GM18520 (cell line): Measurements from ENCODE around the gene ARHGAP4.

Source experiments
- ATAC-seq: cut with Tn5 transposase; IDR thresholded peaks from one replicate; pipeline ENCODE4 v1.9.1; 2021; ENCODE audit not compliant: unreplicated experiment

The ARHGAP4 gene

DNA sequence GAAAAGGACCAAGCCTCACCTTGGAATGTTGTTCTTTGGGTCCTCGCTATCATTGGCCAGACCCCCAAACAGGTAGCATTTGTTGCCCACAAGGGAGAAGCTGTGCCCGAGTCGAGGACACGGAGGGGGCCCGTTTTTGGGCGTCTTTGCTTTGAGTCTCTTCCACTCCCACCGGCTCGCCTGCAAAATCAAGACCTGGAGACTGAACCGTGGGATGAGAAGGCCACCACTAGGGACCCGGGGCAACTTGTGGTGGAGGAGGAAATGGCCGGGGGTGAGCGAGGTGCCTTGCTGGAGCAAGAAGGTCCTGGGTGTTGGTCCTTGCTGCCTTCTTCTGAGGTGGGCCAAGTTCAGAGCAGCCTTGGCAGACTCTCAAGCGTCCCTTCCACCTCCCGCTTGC is 38.0 kb upstream of the ARHGAP4 start:
- ATAC-seq = no peak

DNA sequence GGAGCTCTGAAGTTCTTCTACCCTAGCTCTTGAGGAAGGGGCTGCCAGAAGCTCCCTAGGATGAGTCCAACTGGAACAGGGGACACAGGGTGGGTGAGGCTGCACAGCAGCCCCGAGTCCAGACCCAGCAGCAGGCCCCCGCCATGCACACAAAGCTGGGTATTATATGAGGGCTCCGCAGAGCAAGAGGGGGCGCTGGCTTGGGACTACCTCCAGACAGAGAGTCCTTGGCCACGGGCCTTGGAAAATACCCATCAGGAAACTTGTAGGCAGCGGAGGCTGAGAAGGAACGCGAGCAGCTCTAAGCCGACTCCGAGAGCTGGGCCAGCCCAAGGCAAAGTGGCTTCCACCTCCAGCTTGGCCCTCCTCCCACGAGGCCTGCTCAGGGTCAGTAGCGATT is 37.5 kb upstream of the ARHGAP4 start:
- no peak for ATAC-seq

DNA sequence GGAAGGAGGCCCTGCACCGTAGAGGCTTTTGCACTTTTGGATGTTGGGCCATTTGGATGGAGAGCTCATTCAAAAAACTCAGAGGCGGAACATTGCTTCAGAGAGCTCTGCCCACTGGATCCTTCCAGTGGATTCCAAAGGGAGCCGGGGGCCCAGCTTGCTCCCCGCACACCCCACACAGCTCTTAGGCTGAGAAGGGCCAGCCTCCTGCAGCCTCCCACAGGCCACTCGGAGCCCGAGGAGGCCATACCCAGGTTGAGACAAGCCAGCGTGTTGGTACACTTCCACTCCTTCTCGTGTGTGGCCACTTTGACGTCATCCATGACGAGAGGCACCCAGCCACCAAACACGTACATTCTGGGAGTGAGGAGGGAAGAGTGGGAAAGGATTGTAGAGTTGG is 35.2 kb upstream of the ARHGAP4 start:
- ATAC-seq = no peak

DNA sequence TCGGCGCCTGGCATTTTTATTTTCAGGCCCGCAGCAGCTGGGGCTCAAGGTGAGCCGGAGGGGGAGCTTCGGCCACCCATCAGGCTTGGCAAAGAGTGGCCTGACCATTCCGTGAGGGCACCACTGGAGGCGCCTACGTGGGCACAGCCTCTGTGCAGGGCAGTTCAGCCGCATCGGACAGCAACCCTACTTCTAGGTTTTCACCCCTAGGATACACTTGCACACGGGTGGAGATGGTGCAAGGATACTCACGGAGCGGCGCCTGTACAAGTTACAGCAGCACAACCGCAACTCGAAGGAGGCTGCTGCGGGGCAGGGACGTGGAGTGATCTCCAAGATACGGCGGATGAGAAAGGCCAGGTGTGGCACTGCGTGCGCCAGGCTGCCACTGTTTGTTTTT is 34.7 kb upstream of the ARHGAP4 start:
- ATAC-seq = no peak

DNA sequence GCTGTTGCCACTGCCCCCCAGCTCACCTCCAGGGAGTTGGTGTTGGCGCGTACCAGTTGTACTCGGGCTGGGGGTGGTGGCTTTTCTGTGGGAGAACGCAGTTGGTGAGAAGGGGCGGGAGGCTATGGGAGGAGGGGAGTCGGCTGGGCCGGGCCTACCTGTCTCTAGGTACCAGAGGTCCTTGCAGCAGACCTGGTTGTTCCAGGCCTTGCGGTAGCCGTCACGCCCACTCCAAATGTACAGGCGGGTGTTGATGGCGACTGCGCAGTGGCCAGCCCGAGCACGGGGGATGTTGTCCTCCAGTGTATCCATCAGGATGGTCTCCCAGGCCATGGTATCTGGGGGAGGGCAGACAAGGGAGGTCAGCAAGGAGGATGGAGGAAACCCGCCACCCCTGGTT is 34.0 kb upstream of the ARHGAP4 start:
- no peak for ATAC-seq

DNA sequence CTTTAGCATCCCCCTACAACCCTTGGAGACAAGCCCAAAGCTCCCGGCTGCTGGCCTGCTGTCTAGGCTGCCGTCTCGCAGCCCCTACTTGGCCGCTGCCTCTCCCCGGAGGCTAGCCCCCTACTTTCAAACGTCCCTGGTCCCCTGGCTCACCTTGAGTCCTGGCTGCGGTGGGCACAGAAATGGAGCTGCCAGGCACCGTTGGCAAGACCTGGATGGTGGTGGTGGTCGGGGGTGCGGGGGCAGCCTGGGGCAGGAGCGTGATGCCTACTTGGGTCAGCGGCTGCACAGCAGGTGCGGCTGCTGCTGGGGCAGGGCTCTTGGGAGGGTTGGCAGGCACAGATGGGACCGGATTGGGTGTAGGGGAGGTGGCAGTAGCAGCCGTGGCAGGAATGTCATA is 33.6 kb upstream of the ARHGAP4 start:
- no peak for ATAC-seq

DNA sequence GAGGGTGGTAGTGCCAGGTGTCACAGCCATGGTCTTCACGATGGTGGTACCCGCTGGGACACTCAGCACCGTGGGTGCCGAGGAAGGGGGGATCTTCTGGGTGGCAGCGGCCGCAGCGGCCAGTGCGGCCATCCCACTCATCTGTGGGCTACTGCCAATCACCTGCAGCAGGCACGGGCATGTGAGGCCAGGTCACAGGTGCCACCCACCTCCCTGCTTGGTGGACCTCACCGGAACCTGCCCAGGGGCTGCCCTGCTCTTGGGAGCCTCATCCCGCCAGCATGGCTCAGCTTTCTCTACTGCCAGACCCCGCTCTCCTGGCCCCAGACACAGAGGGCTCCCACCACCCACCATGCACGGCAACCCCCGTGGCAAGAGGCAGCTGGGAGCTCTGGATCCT is 32.5 kb upstream of the ARHGAP4 start:
- ATAC-seq = no peak

DNA sequence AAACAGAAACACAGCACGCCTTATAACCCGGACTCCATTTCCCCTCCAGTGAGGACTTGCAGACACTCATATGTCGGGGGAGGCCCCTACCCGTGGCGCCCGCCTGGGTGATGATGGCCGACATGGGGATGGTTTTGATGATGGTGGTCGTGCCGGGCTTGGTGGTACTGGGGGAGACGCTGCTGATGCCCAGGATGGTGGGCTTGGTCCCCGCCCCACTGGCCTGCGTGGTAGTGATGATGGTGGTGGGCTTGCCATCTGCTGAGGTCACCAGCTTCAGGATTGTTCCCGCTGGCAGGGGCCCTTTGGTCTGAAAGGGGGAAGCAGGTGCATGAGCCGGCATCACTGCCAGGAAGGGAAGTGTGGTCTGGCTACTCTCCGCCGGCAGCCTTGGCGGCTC is 31.2 kb upstream of the ARHGAP4 start:
- ATAC-seq = no peak

DNA sequence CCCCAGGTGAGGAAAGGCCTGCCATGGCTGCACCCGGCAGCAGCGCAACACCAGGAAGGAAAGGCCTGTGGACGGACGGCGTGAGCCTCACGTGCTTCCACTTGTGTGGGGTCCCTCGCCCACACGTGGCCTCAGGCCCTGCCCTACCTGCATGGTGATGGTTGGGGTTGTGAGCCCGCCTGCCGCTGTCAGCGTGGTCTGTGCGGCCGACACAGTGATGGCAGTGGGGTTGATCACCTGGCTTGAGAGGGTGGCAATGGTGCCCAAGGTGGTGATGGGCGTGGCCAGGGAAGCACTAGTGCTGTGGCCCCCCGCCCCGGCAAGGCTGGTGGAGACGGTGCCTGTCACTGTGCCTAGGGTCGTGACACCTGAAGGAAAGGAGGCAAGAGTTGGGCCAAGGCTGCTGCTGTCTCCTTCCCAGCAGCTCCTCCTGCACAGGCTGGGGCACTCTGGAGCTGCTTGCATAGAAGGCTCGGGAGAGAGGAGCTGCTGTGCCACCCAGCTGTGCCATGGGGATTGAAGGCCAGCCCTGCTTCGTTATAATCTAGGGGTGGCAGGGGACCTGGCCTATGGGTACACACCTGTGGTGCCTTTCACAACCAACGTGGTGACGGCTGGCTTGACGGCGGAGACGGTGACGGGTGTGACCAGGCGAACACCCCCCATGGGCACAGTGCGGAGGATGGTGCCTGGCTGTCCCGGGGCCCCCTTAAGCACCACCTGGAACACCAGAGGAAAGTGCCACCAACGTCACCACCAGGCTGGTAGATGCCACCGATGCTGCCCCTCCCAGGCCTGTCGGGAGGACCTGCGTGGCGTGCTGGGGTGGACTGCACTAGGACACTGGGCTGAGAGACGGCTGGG is 30.2 kb upstream of the ARHGAP4 start:
- ATAC-seq = no peak

DNA sequence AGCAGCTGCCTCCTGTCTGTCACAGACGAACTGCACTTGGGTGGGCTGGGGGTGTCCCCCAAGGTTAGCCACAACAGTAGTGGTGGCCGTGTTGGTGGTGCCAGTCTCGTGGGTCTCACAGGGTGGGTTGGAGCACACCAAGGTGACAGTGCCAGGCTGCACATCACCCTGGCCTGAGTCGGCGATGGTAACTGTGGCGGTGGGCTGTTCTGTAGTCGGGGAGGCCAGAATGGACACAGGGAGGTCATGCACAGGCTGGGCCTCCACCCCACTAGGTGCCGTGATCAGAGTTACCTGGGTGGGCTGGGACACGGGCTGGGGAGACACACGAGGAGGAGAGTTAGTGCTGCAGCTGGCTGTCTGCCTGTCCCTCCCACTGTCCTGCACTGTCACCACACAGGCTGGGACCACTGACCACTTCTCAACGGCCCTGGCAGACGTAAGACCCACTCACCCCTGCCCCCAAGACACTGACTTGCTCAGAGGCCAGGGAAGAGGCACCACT is 29.2 kb upstream of the ARHGAP4 start:
- ATAC-seq = no peak

DNA sequence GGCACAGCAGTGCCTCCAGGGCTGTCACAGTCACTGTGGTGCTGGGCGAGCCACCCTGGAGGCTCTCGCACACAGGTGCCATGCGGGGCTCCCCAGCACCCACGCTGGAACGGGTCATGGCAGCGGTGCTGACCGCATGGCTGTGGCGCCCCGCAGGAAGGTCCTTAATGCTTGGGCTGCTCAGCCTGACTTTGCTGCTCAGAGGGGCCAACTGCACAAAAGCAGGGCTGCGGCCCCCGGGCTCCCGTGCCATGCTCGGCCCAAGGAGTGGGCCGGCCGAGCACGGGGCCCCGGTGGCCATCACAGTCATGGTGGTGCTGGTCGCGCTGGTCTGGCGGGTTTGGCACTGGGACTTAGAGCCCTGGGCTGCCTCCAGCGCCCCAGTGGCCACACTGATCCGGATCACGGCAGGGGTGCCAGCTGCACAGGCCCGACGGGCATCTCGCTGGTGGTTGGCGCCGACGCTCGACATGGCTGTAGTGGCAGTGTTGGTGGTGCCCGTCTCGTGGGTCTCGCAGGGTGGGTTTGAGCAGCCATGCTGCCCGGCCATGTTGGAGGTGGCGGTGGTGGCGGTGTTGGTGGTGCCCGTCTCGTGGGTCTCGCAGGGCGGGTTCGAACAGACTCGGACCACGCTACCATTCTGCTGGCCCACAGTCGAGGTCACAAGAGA is 28.6 kb upstream of the ARHGAP4 start:
- ATAC-seq = no peak

DNA sequence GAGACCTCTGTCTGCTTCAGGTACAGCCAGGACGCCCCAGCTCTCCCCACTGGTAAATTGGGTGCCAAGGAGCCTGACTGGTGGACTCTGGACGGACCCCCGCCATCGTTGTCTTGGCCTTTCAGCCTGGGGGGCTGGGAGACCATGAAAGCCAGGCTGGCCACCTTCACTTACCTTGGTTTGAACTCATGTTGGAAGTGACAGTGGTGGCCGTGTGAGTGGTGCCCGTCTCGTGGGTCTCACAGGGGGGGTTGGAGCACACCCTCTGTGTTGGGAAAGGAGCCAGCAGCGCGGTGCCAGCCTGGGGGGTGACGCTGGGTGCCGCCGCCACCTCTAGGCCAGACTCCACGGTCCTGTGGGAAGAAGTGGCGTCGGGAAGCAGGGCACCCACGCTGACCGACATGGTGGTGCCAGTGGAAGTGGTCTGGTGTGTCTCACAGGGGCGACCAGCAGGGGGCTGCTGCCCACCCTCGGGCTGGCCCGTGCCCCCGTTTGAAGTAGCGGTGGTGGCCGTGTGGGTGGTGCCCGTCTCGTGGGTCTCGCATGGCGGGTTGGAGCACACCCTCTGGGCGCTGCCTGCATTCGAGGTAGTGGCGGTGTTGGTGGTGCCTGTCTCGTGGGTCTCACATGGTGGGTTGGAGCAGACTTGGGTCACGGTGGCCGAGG is 28.0 kb upstream of the ARHGAP4 start:
- ATAC-seq = no peak

DNA sequence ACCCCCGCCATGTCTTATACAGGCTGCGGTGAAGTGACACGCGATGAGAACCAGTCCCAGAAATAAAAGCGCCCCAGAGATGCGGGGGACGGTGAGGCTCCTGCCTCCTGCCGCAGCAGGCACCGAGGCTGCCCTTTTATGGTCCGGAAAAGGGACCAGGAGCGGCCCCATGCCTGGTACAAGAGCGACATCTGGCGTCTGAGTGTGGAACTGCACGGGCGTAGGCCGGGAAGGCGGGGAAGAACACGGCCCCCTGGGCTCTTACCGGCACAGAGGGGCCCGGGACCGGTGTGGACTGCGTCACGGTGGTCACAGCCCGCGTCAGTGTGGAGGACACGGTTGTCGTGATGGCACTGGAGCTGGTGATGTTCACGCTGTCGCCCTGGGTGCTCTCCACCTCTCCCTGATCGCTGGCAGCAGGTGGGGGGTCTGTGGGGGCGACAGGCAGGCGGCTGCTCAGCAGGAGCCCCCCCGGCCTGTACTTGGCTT is 27.3 kb upstream of the ARHGAP4 start:
- no peak for ATAC-seq

DNA sequence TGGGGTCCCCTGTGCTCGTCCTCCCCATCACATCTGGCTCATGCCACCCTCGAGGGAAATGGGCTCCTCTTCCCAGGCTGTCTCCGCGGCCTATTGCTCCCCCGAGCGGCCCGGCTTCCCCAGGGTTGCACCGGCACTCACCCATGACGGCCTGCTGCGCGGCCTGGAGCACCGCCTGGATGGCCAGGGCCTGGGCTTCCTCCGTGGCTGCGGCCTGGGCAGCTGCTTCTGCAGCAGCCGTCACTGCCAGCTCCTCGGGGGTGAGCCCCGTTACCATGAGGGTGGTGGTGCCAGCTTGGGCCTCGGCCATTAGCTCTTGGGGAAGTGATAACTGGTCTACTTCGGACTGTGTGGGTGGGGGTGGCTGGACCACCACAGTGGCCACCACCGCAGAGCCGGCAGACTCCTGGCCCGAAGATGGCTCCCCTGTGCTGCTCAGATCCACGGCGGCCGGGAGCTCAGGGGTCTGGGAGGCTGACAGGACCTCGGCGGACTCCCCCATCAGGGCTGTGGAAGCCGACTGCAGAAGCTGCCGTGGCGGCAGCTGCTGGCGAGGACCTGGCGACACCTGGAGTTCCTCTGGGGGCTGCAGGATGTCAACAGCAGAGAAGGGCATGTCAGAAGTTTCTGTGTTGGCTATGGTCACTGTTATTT is 26.4 kb upstream of the ARHGAP4 start:
- no peak for ATAC-seq

DNA sequence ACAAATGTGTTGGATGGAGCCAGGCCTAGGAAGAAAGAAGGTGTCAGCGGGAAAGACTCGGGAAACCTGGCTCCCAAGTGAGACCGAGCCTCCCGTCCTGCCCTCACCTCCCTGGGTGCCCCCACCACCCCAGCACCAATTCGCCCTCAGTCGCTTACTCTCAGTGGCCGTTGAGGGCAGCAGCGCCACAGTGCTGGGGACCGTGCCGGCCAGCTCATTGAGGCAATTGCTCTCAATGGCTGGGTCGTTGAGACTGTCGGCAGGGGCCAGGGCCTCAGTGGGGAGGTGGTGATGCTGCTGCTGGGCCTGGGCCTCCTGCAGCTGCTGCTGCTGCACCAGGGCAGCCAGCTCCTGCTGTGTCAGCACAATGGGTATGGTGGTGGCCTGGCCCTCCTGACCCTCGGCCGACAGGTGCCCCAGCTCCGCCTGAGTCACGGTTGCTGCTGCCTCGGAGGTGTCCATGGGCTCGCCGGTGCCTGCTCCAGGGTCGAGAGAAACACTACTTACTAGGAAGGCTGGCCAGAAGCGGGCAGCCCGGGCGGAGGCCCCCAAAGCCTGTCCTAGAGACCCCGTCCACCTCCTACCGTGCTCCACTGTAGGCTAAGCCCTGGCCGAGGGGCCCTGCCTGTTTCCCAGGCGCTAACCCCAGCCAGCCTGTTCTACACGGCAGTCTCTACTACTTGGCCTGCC is 25.8 kb upstream of the ARHGAP4 start:
- no peak for ATAC-seq

DNA sequence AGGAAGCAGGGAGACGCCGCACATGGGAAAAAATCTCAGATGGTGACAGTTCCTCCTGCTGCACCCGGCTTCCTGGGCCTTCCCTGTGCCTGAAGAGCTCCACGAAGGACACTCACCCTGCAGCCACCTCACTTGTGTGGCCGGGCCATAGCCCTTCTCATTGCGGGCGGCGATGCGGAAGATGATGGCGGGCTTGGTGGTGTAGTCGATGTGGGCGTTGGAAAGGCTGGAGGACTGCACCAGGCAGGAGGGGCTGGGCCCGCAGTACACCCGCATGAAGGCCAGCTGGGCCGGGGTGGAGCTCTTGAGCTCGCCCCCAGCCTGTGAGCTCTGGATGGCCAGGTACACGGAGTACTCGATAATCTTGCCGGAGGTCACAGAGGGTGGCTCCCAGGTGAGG is 24.1 kb upstream of the ARHGAP4 start:
- ATAC-seq = no peak

DNA sequence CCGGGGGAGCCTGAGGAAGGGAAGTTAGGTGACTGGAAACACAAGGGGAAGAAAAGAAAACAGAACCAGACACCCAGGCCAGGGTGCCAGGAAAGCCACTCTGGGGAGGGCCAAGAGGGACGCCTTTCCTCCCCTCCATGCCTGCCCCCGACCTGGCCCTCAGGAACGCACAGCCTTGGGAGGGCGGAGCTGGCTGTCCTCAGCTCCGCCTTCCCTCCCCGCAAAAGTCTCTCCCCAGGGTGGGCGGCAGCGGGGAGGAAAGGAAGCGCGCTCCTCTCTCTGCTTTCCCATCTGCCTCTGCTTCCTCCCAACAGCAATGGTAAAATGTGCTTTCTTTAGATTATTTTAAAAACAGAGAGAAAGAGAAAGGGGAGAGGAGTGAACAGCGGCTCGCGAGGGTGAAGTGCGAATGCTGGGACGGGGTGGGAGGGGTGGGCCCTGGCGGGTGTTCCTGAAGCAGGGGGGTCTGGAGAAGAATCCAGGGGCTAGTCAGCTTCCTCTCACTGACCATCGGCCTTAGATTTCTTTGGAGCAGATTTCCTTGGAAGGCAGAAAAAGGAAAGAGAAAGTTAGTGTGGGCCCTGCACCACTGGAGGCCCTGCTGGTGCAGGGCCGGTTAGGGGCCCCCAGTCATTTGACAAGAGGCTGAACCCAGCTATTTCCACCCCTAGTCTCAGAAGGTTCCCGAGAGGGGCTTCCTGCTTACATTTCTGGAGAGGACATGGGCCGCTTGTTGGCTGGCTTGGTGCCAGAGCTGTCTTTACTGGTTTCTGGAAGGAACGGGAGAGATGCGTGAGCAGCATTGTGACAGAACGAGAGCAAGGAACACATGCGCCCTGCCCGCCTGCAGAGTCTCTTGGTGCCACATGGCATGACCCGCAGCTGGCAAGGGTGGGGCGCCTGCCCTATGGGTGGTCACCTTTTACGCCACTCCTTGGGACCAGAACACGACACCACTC is 23.1 kb upstream of the ARHGAP4 start:
- no peak for ATAC-seq

DNA sequence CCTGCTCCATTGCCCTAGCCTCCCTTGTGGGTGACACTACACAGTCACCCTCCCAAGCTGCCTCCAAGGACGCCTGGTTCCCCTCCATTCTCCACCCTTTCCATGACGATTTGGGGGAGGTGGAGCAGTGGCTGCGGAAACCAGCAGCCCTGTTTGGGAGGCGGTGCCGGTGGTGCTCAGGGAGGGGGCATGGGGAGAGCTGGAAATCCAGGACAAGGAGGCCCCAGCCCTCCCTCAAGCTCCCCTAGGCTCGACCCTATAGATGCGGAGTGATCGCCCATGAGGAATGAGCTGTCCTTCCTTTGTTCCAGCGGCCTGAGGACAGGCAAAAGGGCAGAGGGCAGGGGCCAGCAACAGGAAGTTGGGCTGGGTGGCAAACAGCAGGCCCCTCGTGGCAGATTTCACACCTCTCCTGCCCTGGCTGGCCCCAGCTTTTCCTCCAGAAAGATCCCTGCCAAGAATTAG is 22.0 kb upstream of the ARHGAP4 start:
- ATAC-seq = no peak

DNA sequence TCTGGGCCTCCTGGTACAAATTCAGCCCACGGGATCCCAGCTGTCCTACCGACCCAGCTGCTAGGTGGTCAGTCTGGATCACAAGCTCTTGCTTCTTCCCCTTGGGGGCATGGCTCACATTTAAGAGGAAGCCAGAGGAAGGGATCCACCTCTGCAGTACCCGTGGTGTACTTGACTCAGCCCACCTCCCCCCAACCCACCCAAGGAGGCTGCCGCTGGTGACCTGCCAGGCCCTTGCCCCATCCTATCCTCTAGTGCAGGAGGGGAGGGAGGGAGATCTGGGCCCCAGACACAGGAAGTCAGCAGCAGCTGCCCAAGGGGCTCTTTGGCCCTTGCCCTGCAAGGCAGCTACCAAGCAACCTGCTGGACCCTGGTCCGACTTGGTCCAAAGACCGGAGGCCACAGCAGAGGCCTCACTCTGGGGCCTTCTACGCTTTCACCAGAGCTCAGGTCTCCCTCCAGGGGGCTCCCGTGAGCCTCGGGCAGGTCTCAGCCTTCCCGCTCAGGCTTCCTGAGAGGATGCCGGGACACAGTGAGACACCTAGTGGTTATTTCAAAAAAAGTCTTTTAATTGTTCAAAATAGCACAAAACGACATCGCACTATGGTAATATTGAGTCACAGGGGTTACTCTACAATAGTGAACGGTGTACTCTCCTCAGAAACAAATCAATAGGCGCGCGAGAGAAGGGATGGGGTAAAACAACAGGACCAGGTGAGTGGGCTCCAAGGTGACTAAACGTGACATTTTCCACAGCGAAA is 21.1 kb upstream of the ARHGAP4 start:
- no peak for ATAC-seq
